HK-2 (cell line): ENCODE measurements around the gene SAXO2.
"Not testable (repeated sequence)": the region's sequence is repeated elsewhere in the genome, so short reads cannot be mapped to it uniquely, and the experiment has no call there.

ENCODE experiments used
- DNase-seq: peaks from one replicate; pipeline ENCODE4 v3.0.0-alpha.2; 2018; ENCODE audit not compliant: unreplicated experiment

The SAXO2 gene

DNA sequence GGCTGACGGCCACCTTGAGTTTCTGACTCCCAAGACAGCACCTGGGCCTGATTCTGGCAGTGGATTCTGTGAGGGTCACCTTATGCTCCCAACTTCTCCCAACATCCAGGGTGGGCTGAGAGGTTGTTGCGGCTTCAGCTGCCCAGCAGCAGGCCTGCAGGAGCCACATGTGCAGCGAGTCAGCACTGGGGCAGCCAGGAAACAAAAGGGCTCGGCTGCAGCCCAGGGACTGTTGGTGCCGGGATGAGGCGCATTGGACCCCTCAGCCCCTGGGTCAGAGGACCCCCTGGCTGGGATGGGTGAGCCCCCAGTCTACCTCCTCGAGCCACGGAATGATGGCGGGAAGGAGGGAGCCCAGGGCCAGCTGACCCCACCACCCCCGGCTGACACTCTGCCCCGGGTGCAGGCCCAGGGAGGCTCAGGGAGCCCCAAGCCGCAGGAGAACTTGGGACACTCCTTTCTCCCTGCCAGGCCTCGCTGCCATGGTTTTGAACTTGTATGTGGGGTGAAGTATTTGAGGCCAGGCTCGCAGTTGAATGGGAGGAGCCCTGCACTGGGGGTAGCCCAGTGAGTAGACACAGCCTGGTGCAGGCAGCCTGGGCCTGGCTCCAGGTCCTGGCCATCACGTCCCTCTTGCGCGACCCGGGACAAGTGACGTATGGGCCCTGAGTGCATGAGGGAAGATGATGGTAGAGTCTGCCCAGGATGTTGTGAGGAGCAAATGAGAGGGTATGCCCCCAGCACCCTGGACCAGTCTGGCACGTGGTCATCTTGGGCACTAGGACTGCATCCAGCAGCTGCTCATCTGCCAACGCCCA, 51.5 kb downstream of the SAXO2 start:
- DNase-seq, result not testable (repeated sequence)

DNA sequence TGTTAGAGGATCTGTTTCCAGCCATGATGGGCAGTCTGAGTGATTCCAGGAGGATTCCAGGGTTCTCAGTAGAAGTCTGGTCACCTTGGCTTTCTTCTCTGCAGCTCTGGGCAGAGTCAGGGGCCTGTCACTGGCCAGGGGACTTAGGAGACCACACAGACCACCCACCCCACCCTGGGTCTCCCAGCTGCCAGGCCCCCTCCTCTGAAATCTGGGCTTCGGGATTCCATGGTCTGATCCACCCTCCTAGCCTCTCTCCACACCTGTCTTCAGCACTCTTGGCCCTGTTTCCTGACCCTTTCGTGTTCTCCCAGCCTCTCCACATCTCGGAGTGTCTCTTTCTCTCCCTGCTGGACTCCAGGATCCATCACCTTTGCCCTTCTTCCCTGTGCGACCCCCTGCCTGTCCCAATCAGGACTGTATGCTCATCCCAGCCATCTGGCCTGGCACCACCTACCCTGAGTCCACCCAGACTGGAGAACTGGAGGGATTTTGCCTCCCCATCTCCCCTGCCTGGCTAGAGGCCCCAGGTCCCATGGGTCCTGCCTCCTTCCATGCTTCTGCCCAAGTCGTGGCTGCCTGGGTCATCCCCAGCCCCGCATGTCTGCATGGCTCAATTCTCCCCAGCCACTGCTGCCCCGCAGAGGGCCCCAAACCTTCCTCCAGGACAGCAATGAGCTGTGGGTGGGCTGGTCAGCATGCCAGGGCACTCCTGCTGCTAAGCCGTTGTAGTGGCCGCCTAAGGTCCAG, 52.3 kb downstream of the SAXO2 start:
- no peak for DNase-seq

DNA sequence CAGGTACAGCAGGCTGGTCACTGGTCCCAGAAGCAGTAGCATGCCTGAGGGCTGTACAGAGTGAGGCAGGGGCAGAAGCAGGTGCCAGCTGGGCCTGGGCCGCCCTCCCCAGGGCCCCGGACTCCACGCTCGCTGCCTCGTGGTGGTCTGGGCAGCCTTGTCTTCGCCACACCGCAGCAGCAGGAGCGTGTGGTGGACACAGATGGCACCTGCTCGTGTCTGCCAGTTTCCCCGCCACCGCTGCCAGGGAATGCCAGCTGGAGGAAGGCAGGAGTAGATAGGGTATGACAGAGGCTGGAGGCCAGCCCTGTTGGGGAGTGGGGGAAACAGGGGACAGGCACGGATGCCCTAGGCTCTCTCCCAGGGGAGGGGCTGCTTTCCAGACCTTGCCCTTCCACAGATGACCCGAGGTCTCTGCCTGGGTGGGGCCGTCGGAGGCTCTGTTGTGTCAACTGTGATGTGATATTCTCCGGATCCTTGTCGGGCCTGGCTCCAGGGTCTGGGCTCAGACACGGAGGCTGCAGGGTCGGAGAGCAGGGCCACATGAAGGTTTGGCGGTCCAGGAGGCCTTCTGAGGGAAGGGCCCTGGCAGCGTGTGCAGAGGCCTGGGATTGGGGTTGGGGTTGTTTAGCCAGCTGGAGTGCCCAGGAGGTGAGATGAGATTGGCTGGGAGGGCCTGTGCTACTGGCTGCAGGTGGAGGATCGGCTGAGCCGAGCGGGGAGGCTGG, 53.1 kb downstream of the SAXO2 start:
- no peak for DNase-seq

DNA sequence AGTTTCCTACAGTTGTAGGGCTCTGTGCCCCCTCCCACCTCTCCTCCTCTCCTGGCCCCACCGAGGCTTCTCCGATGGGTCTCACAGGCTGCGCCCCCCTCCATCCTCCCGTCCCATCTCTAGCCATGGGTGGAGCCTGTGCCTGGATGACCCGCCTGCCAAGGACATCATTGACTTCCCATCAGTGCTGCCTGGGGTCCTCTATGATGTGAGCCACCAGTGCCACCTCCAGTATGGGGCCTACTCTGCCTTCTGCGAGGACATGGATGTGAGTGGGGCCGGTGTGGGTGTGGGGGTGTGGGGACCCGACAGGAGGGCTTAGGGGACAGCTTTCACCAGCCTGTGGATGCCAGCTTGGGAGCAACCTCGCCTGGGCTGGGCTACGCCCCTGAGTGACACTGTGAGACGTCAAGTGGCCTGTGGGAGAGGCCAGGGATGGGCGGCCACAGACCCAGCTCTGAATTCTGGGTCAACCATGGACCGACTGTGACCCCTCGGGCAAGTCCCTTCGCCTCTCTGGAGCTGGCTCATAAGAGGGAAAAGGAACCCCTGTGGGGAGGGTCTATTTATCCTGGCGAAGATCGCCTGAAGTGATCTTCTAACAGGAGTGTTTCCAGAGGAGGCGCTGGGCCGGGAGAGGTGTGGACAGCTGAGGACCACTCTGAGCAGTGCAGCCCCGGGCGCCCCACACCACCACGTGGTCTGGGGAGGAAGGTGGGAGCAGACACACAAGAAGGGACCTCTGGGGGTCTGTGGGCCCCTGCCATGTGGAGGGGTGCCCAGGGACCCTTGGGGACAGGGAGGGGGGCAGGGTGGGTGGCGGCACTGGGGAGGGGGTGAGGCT, 53.9 kb downstream of the SAXO2 start:
- DNase-seq, result not testable (repeated sequence)

DNA sequence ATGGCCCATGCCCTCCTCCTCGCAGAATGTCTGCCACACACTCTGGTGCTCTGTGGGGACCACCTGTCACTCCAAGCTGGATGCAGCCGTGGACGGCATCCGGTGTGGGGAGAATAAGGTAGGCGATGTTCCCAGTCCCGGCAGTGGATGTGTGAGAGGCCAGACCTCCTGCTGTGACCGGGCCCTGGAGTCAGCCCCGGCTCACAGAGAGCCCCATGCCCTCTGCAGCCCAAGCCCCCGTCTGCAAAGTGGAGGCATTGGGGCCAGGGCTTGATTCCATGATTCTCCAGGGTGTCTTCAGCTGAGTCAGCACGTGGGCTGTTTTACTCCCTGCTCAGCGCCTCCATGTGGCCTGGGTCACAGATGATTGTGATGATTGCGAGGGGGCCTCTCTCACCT, 54.5 kb downstream of the SAXO2 start:
- no peak for DNase-seq

DNA sequence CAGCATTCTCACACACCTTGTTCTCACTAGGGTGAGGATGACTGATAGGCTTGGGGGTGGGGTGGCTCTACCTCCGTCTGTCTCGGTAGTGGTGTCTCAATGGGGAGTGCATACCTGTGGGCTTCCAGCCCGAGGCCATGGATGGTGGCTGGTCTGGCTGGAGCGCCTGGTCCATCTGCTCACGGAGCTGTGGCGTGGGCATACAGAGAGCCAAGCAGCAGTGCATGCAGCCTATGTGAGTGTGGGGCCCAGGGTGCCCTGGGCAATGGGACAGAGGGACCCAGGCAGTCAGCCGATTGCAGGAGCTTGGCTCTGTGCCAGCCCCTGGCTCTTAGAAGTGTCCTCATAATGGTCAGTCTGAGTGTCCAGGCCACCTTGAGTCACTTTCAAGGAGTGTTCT, 54.9 kb downstream of the SAXO2 start:
- not testable (repeated sequence) for DNase-seq

DNA sequence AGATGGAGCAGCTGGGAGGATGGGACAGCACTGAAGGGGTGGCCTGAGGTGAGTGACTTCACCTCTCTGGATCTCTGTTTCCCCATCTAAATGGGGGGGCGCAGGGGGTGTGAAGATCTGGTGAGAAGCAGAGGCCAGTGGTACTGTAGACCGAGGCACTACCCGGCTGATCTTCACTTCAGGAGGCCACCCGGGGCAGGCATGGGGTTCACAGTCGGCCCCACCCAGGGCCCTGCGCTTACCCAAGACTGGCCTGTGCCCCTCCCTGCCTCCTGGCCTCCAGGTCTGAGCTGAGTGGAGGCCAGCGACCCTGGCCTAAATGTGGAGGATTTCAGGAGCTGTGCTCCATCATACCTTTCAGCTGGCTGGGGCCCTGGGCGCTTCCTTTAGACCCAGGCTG, 55.7 kb downstream of the SAXO2 start:
- not testable (repeated sequence) for DNase-seq

DNA sequence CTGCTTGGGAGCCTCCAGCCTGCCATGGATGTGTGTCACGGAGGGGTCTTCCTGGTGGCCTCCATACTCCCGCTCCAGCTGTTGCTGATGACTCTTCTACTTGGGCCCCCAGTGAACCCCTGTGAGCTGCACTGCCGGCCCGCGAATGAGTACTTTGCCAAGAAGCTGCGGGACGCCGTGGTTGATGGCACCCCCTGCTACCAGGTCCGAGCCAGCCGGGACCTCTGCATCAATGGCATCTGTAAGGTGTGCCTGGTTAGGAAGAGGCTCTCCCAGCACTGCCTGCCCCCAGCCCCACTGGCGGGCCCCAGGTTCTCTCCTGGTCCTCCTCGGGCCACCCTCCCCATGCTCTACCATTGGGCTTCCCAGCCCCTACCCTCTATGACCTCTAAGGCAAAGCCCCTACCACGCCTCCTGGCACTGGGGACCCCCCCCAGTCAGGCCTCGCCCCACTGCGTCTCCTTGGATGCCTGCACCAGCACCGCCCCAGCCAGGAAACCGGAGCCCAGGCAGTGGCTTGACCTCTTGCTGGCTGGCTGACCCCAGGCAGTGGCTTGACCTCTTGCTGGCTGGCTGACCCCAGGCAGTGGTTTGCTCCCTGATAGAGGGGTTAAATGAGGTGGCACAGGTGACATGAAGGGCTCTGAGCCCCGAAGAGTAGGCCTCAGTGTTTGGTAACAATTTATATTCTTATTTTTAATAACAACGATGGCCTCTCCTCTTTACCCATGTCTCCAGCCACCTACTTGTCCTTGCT, 57.1 kb downstream of the SAXO2 start:
- not testable (repeated sequence) for DNase-seq

DNA sequence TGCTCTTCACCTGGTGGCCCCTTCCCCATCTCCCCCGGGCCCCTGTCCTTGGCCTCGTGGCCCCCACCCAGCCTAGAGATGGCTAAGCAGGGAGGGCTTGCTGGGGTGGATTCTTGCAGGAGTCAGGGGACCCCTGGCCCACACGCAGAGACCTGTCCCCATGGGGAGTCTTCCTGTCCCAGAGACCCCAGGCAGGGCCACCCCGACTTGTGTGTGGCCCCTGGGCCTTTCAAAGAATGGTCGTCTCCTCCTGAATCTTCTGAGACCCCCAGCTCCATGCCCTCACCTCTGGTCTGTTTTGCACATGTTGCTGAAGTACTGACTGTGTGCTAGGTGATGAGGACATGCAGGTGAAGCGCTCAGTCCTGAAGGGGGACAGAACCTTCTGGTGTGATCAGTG, 58.2 kb downstream of the SAXO2 start:
- DNase-seq, result not testable (repeated sequence)

DNA sequence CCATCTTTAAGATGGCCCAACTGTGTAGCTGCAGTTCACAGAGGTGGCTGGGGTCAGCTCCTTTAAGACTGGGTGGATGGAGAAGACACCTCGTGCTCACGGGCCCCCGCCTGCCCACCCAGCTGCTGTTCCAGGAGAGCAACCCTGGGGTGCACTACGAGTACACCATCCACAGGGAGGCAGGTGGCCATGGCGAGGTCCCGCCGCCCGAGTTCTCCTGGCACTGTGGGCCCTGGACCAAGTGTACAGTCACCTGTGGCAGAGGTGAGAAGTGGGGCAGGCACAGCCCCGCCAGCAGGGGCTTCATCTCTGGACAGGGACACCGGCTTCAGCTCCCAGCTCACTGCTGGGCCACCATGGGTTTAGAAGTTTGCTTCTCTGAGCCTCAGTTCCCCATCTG, 59.9 kb downstream of the SAXO2 start:
- DNase-seq, result not testable (repeated sequence)

DNA sequence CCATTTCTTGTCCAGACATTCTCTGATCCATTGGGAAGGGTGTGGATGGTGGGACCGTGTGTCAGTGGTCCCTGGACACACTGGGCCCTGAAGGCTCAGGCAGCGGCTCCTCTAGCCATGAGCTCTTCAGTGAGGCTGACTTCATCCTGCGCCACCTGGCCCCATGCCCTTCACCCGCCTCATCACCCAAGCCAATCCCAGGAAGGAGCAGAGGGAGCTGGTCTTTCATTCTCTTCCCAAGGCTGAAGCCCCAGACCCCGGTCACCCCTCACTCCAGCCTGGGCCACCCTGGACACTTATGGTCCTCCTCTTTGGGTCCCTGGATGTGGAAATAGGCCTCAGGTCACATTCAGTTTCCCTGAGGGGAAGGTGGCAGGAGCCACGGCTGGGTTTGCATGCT, 62.2 kb downstream of the SAXO2 start:
- DNase-seq, result not testable (repeated sequence)

DNA sequence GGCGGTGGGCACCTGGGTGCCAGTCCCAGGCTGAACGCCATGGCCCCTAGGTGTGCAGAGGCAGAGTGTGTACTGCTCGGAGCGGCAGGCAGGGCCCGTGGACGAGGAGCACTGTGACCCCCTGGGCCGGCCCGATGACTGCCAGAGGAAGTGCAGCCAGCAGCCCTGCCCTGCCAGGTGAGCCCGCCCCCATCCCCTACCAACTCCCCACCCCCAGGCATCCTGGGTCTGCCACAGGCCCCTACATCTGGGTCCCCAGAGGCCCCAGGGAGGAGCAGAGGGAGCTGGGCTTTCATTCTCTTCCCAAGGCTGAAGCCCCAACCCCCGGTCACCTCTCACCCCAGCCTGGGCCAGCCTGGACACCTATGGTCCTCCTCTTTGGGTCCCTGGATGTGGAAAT, 63.0 kb downstream of the SAXO2 start:
- not testable (repeated sequence) for DNase-seq

DNA sequence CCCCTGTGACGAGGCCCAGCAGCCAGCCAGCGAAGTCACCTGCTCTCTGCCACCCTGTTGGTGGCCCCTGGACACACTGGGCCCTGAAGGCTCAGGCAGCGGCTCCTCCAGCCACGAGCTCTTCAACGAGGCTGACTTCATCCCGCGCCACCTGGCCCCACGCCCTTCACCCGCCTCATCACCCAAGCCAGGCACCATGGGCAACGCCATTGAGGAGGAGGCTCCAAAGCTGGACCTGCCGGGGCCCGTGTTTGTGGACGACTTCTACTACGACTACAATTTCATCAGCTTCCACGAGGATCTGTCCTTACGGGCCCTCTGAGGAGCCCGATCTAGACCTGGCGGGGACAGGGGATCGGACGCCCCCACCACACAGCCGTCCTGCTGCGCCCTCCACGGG, 64.3 kb downstream of the SAXO2 start:
- DNase-seq, result not testable (repeated sequence)

DNA sequence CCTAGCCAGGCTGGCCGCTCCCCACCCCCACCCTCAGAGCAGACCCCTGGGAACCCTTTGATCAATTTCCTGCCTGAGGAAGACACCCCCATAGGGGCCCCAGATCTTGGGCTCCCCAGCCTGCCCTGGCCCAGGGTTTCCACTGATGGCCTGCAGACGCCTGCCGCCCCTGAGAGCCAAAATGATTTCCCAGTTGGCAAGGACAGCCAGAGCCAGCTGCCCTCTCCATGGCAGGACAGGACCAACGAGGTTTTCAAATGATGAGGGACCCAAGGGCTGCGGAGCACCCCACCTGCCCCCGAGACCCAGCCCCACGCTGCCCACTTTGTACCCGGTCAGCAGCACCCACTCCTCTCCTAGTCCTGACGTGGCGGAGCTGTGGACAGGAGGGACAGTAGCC, 64.8 kb downstream of the SAXO2 start:
- DNase-seq, result not testable (repeated sequence)

DNA sequence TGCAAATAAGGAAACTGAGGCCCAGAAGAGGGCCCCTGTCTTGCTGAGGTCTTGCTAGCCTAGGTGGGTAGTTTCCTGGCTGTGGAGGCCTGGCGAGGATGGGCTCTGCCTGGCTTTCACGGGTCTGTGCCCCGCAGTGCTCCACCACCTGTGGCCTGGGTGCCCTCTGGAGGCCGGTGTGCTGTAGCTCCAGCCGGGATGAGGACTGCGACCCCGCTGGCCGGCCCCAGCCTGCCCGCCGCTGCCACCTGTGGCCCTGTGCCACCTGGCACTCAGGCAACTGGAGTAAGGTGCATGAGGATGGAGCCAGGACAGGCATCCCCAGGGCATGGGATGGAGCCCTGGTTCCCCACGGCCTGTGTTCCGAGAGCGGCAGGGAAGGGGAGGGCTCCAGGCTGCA, 66.4 kb downstream of the SAXO2 start:
- DNase-seq, result not testable (repeated sequence)

DNA sequence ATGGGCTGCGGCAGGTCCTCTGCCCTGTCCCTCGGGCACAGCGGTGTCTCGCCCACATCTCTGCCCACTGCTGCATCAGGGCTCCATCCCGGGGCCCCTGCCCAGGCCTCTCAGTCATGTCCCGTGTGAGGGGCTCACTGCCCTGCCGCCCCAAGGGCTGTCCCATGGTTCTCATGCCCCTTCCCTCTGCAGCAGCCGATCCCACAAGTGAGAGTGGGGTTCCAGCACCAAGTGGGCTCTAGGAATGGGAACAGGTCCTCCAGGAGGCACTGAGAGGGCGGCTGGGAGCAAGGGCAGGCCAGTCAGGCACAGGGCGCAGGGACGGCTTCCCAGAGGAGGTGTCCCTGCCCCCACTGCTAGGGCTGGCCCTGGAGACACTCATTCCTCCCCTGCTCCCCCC, 68.3 kb downstream of the SAXO2 start:
- not testable (repeated sequence) for DNase-seq

DNA sequence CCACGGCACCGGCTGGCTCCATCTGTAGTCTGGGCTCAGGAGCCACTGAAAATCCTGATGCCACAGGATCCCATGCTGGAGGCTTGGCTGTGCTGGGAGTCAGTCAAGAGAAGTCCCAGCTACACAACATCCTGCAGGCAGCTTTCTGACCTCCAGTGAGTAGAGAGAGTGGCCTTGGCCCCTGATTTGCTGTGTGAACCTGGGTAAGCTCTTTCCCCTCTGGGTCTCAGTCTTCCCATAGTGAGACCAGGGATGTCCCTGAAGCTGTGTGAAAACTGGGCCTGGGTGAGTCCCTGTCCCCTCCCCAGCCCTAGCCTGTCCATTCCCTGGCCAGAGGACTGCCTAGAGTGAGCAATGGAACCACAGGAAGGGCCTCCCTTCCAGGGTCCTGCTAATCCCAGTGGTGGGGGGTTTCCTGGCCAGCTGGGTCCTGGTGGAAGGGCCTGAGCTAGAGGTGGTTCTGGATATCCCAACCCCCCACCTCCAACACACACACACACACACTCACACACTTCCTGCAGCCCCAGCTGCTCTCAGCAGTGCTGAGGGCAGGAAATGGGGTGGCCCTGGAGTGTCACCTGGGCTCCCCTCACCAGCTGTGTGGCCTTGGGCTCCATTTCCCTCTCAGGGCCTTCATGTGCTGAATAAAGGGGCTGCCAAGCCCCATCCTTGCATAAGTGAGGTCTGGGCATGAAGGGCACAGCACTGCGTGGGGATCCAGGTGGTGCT, 69.1 kb downstream of the SAXO2 start:
- not testable (repeated sequence) for DNase-seq

DNA sequence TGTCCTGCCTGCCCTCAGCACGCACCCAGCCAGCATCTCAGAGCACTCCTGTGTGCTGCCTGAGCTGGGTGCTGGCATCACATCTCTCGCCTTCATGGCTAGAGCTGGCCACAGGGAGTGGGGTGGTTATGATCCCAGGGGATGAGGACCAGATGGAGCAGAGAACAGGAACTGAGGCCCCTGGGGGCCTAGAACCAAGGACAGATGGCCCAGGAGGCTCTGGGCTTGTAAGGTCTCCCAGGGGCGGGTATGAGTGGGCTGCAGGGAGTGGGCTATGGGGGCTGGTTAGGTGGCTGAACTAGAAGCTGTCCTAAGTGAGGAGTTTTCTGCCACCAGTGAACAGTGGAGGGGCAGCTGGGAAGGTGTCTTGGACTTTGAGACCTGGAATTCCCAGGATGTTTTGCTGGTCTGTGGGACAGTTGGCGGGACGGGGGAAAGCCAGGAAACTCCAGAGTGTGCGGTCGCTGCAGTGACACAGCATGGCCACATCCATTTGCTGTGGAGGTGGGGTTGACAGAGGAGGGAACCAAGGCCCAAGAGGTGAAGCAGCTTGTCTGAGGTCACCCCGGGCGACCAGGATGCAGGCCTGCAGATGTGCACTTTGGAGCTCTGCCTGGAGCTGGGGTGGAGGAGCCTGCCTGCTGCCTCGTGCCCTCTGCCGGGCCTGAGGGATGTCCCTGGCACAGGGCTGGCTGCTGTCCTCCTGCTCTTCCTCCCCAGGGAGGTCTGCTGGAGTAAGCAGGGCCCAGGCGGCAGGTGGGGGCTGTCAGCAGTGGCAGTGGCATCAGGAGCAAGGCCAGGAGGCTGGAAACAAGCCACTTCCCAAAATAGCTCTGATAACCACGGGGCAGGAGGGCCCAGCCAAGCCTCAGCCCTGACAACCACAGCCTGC, 70.3 kb downstream of the SAXO2 start:
- DNase-seq, result not testable (repeated sequence)
